ENCODE data around the gene CHRNE.

CHRNE gene

GRCh38 chr17:4854111-4854681 is 48.7 kb downstream of the CHRNE start:
- no peak for DNase-seq (ENCODE audit: low spot score)

DNA sequence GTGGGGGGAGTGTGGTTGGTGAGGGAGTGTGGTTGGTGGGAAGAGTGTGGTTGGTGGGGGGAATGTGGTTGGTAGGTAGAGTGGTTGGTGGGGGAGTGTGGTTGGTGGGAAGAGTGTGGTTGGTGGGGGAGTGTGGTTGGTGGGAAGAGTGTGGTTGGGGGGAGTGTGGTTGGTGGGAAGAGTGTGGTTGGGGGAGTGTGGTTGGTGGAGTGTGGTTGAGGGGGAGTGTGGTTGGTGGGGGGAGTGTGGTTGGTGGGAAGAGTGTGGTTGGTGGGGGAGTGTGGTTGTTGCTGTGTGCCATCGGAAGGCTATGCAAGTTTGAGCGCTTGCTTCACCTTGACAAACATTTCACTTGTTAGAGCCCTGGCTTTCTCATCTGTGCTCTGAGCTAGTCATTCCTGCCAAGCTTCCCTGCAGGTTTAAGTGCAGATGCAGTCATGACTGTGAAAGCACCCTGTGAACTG is 49.7 kb downstream of the CHRNE start:
- DNase-seq (ENCODE audit: low spot score), result no peak

DNA sequence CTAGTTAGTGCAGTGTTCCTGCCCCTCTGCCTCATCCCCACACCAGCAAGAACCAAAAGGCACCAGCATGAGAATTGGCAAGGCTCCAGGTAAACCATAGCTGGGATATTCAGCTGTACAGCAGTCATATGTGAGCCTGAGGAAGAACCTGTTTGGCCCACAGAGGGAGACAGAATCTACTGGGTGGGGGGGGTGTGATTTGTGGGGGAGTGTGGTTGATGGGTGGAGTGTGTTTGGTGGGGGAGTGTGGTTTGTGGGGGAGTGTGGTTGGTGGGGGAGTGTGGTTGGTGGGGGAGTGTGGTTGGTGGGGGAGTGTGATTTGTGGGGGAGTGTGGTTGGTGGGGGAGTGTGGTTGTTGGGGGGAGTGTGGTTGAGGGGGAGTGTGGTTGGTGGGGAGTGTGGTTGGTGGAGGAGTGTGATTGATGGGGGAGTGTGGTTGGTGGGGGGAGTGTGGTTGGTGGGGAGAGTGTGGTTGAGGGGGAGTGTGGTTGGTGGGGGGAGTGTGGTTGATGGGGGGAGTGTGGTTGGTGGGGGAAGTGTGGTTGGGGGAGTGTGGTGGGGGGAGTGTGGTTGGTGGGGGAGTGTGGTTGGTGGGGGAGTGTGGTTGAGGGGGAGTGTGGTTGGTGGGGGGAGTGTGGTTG is 50.2 kb downstream of the CHRNE start:
- DNase-seq (ENCODE audit: low spot score), result no peak

DNA sequence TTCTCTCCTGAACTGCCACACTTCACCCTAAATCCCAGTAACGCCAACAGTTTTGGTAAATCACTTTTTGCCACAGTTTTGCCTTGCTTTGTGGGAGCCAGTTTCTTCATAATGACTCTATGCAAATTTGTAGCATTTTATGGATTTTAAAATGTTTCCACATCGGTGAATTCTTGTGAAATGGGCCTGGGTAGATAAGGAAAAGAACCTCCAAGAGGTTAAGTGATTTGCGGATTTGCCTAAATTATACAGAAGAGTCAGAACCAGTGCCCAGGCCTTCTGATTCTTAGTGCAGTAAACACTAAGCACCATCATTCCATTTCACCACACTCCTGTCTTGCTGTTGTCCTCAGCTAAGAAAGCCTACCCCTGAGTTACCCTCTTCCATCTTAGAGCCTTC is 51.8 kb downstream of the CHRNE start:
- no peak for DNase-seq (ENCODE audit: low spot score)

DNA sequence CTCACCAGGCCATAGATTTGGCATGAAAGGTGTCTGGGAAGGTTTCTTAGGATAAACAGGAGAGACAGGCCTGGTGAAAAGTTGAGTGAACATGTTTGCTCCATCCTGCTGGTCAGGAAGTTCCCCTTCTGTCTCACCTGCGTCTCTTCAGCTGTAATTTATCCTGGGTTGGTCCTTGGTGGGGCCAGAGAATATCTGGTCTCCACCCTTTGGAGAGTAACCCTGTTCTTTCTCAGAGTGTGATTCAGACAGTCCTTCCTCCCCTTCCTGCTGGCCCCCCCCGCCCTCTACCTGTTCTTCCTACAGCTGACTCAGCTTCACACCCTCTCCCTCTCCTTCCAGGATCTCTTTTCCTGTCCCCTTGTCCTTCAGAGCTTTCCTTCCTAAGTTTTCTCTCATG is 52.7 kb downstream of the CHRNE start:
- no peak for DNase-seq (ENCODE audit: low spot score)

DNA sequence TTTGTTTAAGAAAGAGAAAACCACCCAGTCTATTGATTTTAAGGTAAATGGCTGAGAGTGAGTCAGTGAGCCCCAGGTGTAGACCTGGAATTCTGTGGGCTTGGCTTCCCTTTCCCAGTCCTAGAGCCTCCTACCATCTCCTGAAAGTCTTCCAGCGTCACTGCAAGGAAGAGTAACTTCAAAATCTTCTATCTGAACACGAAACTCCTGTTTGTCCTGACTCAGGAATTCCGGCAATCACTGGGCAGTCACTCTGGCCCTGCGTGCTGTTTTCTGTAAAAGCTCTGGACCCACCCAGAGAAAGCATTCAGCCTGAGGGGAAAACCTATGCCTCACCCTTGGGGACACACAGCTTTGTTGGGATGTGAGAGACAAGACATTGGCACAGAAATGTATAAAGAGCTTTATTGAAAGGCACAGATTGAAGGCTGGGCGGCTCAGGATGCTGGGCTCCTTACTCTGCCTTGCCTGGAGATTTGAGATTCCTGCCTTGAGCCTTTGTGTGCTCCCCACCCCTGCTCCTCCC is 53.8 kb downstream of the CHRNE start:
- no peak for DNase-seq (ENCODE audit: low spot score)

All from Ammon's horn (tissue), 1 donor.